ENCODE results near the gene CREG2. TPM values are rescaled to one million over a fixed set of nuclear protein-coding genes. Genes with fewer than 3 reads are reported as not detected.

CREG2 gene
- total and polyA plus RNA-seq, 2 experiments from 2014 or later, result 0.15 to 0.22 TPM

DNA sequence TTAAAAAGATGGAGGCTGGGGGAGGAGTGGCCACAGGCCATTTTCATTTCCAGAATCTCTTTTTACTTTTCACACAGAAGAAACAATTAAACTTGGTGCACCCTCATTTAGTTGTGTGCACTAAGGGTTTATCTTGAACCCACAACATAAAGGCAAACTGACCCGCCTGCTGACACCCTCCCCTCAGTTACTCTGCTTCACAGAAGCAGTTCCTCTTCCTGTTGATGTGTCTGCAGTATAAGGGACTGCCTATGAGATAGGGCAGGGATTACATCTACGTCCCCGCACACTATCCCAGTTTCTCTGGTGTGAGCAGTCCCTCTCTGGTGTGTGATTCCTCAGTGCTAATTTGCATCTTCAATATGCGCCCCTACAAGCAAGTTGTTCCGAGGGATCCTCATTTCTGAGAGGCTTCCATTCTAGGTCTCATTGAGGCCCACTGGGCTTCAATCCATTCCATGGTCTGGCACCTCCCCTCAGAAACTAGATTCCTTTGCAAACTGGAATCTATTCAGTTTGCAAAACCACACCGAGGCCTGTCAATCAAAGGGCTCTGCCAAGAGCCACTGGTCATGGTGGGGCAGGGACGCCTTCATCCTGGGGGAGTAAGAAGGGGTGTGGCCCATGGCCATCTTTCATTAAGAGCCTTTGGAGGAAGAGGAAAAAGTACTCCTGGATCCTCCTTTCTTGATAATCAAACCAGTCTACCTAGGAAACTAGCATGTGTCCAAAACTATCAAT is 12.3 kb downstream of the CREG2 start:
- TF ChIP-seq EZH2phosphoT487 (IDR thresholded peaks at IDR 0.05; ENCODE audit: insufficient read depth, low read depth) (no peak), EZH2 (IDR thresholded peaks at IDR 0.05; ENCODE audit: insufficient read depth, poor library complexity, severe bottlenecking) (no peak)
- no peak for DNase-seq
- H3K4me3 ChIP-seq, result no peak overlapping the region
- 82 to 87% methylated on average over 7 of the region's 7 CpGs for WGBS, 2 experiments (ENCODE audit: low coverage in 1 of 2, low lambda C conversion rate in 2 of 2, missing lambda C conversion rate in 2 of 2)
- H3F3A ChIP-seq (ENCODE audit: insufficient read depth), result no peaks in the 10 kb centered on the region
- no peaks in the 10 kb centered on the region for H3K9me3 ChIP-seq (ENCODE audit: low read depth)
- no peak overlapping the region for H3K9ac ChIP-seq
- H3K4me1 ChIP-seq (ENCODE audit: insufficient read depth), result no peaks in the 10 kb centered on the region
- H3K27me3 ChIP-seq (replicated peaks; ENCODE audit: insufficient read depth), result no peaks in the 10 kb centered on the region; the same call in 1 of the 2 replicates
- no peaks in the 10 kb centered on the region for H4K20me1 ChIP-seq (ENCODE audit: insufficient read depth)
- in situ Hi-C loops (cut with MboI), result no loop called here
- H2AFZ ChIP-seq, result no peak overlapping the region
- H3K4me2 ChIP-seq (ENCODE audit: unreplicated experiment), result no peak overlapping the region
- H3K36me3 ChIP-seq (ENCODE audit: low read depth), result no peaks in the 10 kb centered on the region
- no peaks in the 10 kb centered on the region for H3K79me2 ChIP-seq (ENCODE audit: insufficient read depth)
- H3K27ac ChIP-seq, result no peak overlapping the region
- H3K9me2 ChIP-seq (ENCODE audit: insufficient read depth), result no peaks in the 10 kb centered on the region

DNA sequence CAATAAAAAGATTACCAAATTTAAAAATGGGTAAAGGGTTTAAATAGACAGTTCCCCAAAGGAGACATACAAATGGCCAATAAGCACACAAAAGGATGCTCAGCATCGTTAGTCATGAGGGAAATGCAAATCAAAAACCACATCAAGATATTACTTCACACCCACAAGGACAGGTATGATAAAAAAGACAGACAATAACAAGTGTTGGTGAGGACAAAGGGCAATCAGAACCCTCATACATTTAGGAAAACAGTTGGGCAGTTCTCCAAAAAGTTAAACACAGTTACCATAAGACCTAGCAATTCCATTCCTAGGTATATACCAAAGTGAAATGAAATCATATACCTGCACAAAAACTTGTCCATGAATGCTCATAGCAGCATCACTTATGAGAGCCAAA is 14.5 kb downstream of the CREG2 start:
- no peak overlapping the region for H3K27ac ChIP-seq
- H3K4me1 ChIP-seq (ENCODE audit: insufficient read depth), result no peaks in the 10 kb centered on the region
- TF ChIP-seq EZH2 (IDR thresholded peaks at IDR 0.05; ENCODE audit: insufficient read depth, poor library complexity, severe bottlenecking) (no peak), EZH2phosphoT487 (IDR thresholded peaks at IDR 0.05; ENCODE audit: insufficient read depth, low read depth) (no peak)
- no peaks in the 10 kb centered on the region for H3F3A ChIP-seq (ENCODE audit: insufficient read depth)
- H3K27me3 ChIP-seq (replicated peaks; ENCODE audit: insufficient read depth), result no peaks in the 10 kb centered on the region; the same call in 1 of the 2 replicates
- no peak overlapping the region for H3K4me3 ChIP-seq
- H3K9me2 ChIP-seq (ENCODE audit: insufficient read depth), result no peaks in the 10 kb centered on the region
- no peak overlapping the region for H3K4me2 ChIP-seq (ENCODE audit: unreplicated experiment)
- H3K36me3 ChIP-seq (ENCODE audit: low read depth), result no peaks in the 10 kb centered on the region
- in situ Hi-C loops (cut with MboI), result no loop called here
- WGBS, 2 experiments (ENCODE audit: low coverage in 1 of 2, low lambda C conversion rate in 2 of 2, missing lambda C conversion rate in 2 of 2), result 47 to 74% methylated on average over 1 of the region's 1 CpG
- no peak for DNase-seq
- no peak overlapping the region for H3K9ac ChIP-seq
- H2AFZ ChIP-seq, result no peak overlapping the region
- no peaks in the 10 kb centered on the region for H3K79me2 ChIP-seq (ENCODE audit: insufficient read depth)
- no peaks in the 10 kb centered on the region for H4K20me1 ChIP-seq (ENCODE audit: insufficient read depth)
- H3K9me3 ChIP-seq (ENCODE audit: low read depth), result no peaks in the 10 kb centered on the region

DNA sequence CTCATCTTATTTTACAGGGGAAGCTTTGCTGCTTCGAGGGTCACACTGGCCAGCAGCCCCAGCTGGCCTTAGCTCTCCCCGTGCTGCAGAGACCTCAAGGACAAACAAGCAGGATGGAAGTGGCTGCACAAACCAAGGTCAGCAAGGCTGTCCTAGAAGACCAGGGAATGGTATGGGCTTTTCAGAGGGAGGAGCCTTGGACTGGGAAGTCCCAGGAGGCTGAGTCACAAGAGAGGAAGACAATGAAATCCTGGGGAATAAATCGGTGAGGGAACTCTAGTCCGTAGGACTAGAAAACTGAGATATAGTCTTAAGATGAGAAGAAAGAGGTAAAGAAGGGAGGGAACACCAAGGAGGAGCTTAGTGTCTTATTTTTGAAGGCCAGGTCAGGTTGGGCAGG is 15.7 kb downstream of the CREG2 start:
- in situ Hi-C loops (cut with MboI), result no loop called here
- Histone ChIP-seq H3K4me2 (ENCODE audit: unreplicated experiment) (no peak overlapping the region), H3K4me1 (ENCODE audit: insufficient read depth) (no peaks in the 10 kb centered on the region), H3K27ac (no peak overlapping the region), H3K9ac (no peak overlapping the region), H3K9me2 (ENCODE audit: insufficient read depth) (no peaks in the 10 kb centered on the region), H4K20me1 (ENCODE audit: insufficient read depth) (no peaks in the 10 kb centered on the region), H3K27me3 (replicated peaks; ENCODE audit: insufficient read depth) (no peaks in the 10 kb centered on the region; the same call in 1 of the 2 replicates), H3K4me3 (no peak overlapping the region), H3K9me3 (ENCODE audit: low read depth) (no peaks in the 10 kb centered on the region), H3F3A (ENCODE audit: insufficient read depth) (no peaks in the 10 kb centered on the region), H3K36me3 (ENCODE audit: low read depth) (no peaks in the 10 kb centered on the region), H3K79me2 (ENCODE audit: insufficient read depth) (no peaks in the 10 kb centered on the region), H2AFZ (no peak overlapping the region)
- TF ChIP-seq EZH2 (IDR thresholded peaks at IDR 0.05; ENCODE audit: insufficient read depth, poor library complexity, severe bottlenecking) (no peak), EZH2phosphoT487 (IDR thresholded peaks at IDR 0.05; ENCODE audit: insufficient read depth, low read depth) (no peak)
- WGBS, 2 experiments (ENCODE audit: low coverage in 1 of 2, low lambda C conversion rate in 2 of 2, missing lambda C conversion rate in 2 of 2), result 63 to 65% methylated on average over 4 of the region's 4 CpGs
- no peak for DNase-seq

DNA sequence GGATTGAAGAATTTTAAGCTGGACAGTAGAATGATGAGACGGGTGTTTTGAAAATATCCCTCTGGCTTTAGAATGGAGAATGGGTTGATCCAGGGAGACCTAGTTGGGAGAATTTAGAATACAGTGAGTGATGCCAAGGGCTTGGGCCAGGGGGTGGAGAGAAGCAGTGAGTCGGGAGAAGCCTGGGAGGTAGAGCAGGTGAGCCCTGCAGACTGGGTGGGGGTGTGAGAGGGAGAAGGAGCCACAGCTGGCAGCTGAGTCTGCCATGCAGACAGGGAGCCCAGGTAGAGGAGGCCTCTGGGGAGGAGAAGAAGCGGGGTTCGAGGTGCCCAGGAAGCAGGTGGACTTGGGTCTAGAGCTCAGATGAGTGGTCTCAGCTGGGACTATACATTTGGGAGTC is 18.2 kb downstream of the CREG2 start:
- 83 to 87% methylated on average over 4 of the region's 4 CpGs for WGBS, 2 experiments (ENCODE audit: low coverage in 1 of 2, low lambda C conversion rate in 2 of 2, missing lambda C conversion rate in 2 of 2)
- in situ Hi-C loops (cut with MboI), result no loop called here
- Histone ChIP-seq H3K4me1 (ENCODE audit: insufficient read depth) (no peaks in the 10 kb centered on the region), H3K4me2 (ENCODE audit: unreplicated experiment) (no peak overlapping the region), H3K36me3 (ENCODE audit: low read depth) (no peaks in the 10 kb centered on the region), H3K9me2 (ENCODE audit: insufficient read depth) (no peaks in the 10 kb centered on the region), H4K20me1 (ENCODE audit: insufficient read depth) (no peaks in the 10 kb centered on the region), H3K9ac (no peak overlapping the region), H3K27ac (no peak overlapping the region), H3F3A (ENCODE audit: insufficient read depth) (no peaks in the 10 kb centered on the region), H3K79me2 (ENCODE audit: insufficient read depth) (no peaks in the 10 kb centered on the region), H3K9me3 (ENCODE audit: low read depth) (no peaks in the 10 kb centered on the region), H3K4me3 (no peak overlapping the region), H3K27me3 (replicated peaks; ENCODE audit: insufficient read depth) (no peaks in the 10 kb centered on the region; the same call in 1 of the 2 replicates), H2AFZ (no peak overlapping the region)
- DNase-seq, result no peak
- TF ChIP-seq EZH2 (IDR thresholded peaks at IDR 0.05; ENCODE audit: insufficient read depth, poor library complexity, severe bottlenecking) (no peak), EZH2phosphoT487 (IDR thresholded peaks at IDR 0.05; ENCODE audit: insufficient read depth, low read depth) (no peak)

All from GM23248 (cell line).